Neural progenitor cell (in vitro differentiated cells): ENCODE data around the gene MYH6. TPM values are rescaled to one million over a fixed set of nuclear protein-coding genes. Genes with fewer than 3 reads are reported as not detected.

ENCODE experiments used
- DNase-seq: peaks from one replicate; pipeline ENCODE4 v3.0.0-alpha.2; 2016; ENCODE audit warnings: low spot score
- H2AFZ ChIP-seq: fragments of 200-600 bp; sonication (generic); replicated peaks from 2 replicates; pipeline ENCODE4 v1.6.1; 2016; ENCODE audit warnings: antibody characterized with exemption
- H3F3A ChIP-seq: fragments of 200-600 bp; sonication (generic); 2 replicates; pipeline ENCODE4 v1.6.1; 2016; ENCODE audit warnings: antibody characterized with exemption, low read depth
- H3K27ac ChIP-seq: fragments of 200-600 bp; sonication (generic); 2 replicates; pipeline ENCODE4 v1.5.1; 2016; ENCODE audit warnings: mild to moderate bottlenecking
- H3K27me3 ChIP-seq: fragments of 200-600 bp; sonication (generic); 2 replicates; pipeline ENCODE4 v1.6.1; 2016; ENCODE audit warnings: mild to moderate bottlenecking, moderate library complexity
- H3K36me3 ChIP-seq: fragments of 200-600 bp; sonication (generic); 2 replicates; pipeline ENCODE4 v1.5.1; 2016
- H3K4me1 ChIP-seq: fragments of 200-600 bp; sonication (generic); 2 replicates; pipeline ENCODE4 v1.6.1; 2016; ENCODE audit warnings: mixed run types
- H3K4me2 ChIP-seq: fragments of 200-600 bp; sonication (generic); 2 replicates; pipeline ENCODE4 v1.6.1; 2016
- H3K4me3 ChIP-seq: fragments of 200-600 bp; sonication (generic); 2 replicates; pipeline ENCODE4 v1.5.1; 2016
- H3K79me2 ChIP-seq: fragments of 200-600 bp; sonication (generic); 2 replicates; pipeline ENCODE4 v1.6.1; 2016; ENCODE audit warnings: low read depth
- H3K9ac ChIP-seq: fragments of 200-600 bp; sonication (generic); 2 replicates; pipeline ENCODE4 v1.6.1; 2016
- H3K9me3 ChIP-seq: fragments of 200-600 bp; sonication (generic); 2 replicates; pipeline ENCODE4 v1.5.1; 2016; ENCODE audit warnings: low read depth
- H4K20me1 ChIP-seq: fragments of 200-600 bp; sonication (generic); 2 replicates; pipeline ENCODE4 v1.6.1; 2016; ENCODE audit warnings: low read depth
- H3K27ac Mint-ChIP-seq: 3 replicates; pipeline ENCODE4 v1.8.0; 2021; ENCODE audit warnings: mixed read lengths
- H3K27me3 Mint-ChIP-seq: 2 replicates; pipeline ENCODE4 v1.8.0; 2022; ENCODE audit warnings: low read depth, mild to moderate bottlenecking, inconsistent platforms, moderate library complexity, mixed read lengths; ENCODE audit not compliant: insufficient read depth
- H3K36me3 Mint-ChIP-seq: 3 replicates; pipeline ENCODE4 v1.8.0; 2021; ENCODE audit warnings: mixed read lengths
- H3K4me1 Mint-ChIP-seq: 3 replicates; pipeline ENCODE4 v1.8.0; 2021; ENCODE audit warnings: mixed read lengths
- H3K4me3 Mint-ChIP-seq: 3 replicates; pipeline ENCODE4 v1.8.0; 2021; ENCODE audit warnings: mild to moderate bottlenecking, moderate library complexity, mixed read lengths
- H3K9me3 Mint-ChIP-seq: 3 replicates; pipeline ENCODE4 v1.8.0; 2020; ENCODE audit warnings: mixed read lengths
- CTCF ChIP-seq: fragments of 200-600 bp; sonication (generic); IDR thresholded peaks from 2 replicates; pipeline ENCODE4 v1.5.1; 2017; ENCODE audit warnings: antibody characterized with exemption, mild to moderate bottlenecking
- EZH2 ChIP-seq: fragments of 200-600 bp; sonication (generic); IDR thresholded peaks from 2 replicates; pipeline ENCODE4 v1.6.1; 2017; ENCODE audit warnings: antibody characterized with exemption, mild to moderate bottlenecking, moderate library complexity
- EZH2phosphoT487 ChIP-seq: fragments of 200-600 bp; sonication (generic); IDR thresholded peaks from 2 replicates; pipeline ENCODE4 v1.6.1; 2017; ENCODE audit warnings: antibody characterized with exemption
- total RNA-seq: library from RNA; depleted of rRNA; stranded (reverse); fragments of >200 nt; gene quantifications from 2 replicates; pipeline ENCODE4 v1.2.3, GENCODE V29; 2015; ENCODE audit warnings: low replicate concordance

MYH6 gene
- total RNA-seq, 1 donor from 2014 or later, result not detected

GRCh38 chr14:23398348-23398747, 9.7 kb downstream of the MYH6 start:
- Mint-ChIP-seq H3K36me3 (no peaks in the 10 kb centered on the region), H3K4me3 (no peak overlapping the region), H3K27me3 (peaks cover 19% of the 10 kb centered on the region), H3K9me3 (peaks cover 6% of the 10 kb centered on the region), H3K27ac (no peak overlapping the region), H3K4me1 (peaks cover 5% of the 10 kb centered on the region)
- TF ChIP-seq CTCF, result no peak
- TF ChIP-seq EZH2phosphoT487, result no peak
- no peak for TF ChIP-seq EZH2
- no peaks in the 10 kb centered on the region for H3K36me3 ChIP-seq
- no peaks in the 10 kb centered on the region for H4K20me1 ChIP-seq
- no peak overlapping the region for H3K27ac ChIP-seq
- H3K4me2 ChIP-seq, result no peak overlapping the region
- no peaks in the 10 kb centered on the region for H3F3A ChIP-seq
- no peaks in the 10 kb centered on the region for H3K4me1 ChIP-seq
- H3K79me2 ChIP-seq, result no peaks in the 10 kb centered on the region
- H3K4me3 ChIP-seq, result no peak overlapping the region
- H2AFZ ChIP-seq, result no peak overlapping the region
- no peak overlapping the region for H3K9ac ChIP-seq
- no peaks in the 10 kb centered on the region for H3K9me3 ChIP-seq
- no peaks in the 10 kb centered on the region for H3K27me3 ChIP-seq
- DNase-seq, result no peak

GRCh38 chr14:23396781-23397407, 11.2 kb downstream of the MYH6 start:
- no peaks in the 10 kb centered on the region for H3K79me2 ChIP-seq
- no peaks in the 10 kb centered on the region for H3K36me3 ChIP-seq
- H3K4me2 ChIP-seq, result no peak overlapping the region
- H3K9ac ChIP-seq, result no peak overlapping the region
- no peak overlapping the region for H3K27ac Mint-ChIP-seq
- H3K4me3 ChIP-seq, result no peak overlapping the region
- no peaks in the 10 kb centered on the region for H3K27me3 ChIP-seq
- TF ChIP-seq EZH2 (no peak), CTCF (no peak), EZH2phosphoT487 (no peak)
- H3K9me3 ChIP-seq, result no peaks in the 10 kb centered on the region
- no peaks in the 10 kb centered on the region for H3K4me1 ChIP-seq
- peaks cover 5% of the 10 kb centered on the region for H3K4me1 Mint-ChIP-seq
- no peaks in the 10 kb centered on the region for H4K20me1 ChIP-seq
- peaks cover 6% of the 10 kb centered on the region for H3K9me3 Mint-ChIP-seq
- H3F3A ChIP-seq, result no peaks in the 10 kb centered on the region
- H3K27ac ChIP-seq, result no peak overlapping the region
- H3K4me3 Mint-ChIP-seq, result no peak overlapping the region
- H3K36me3 Mint-ChIP-seq, result no peaks in the 10 kb centered on the region
- H2AFZ ChIP-seq, result no peak overlapping the region
- no peak for DNase-seq
- peaks cover 19% of the 10 kb centered on the region for H3K27me3 Mint-ChIP-seq

GRCh38 chr14:23396126-23396525, 11.9 kb downstream of the MYH6 start:
- Histone ChIP-seq H3K4me1 (no peaks in the 10 kb centered on the region), H3K9ac (no peak overlapping the region), H3K27ac (no peak overlapping the region), H3K79me2 (no peaks in the 10 kb centered on the region), H4K20me1 (no peaks in the 10 kb centered on the region), H3F3A (no peaks in the 10 kb centered on the region), H2AFZ (no peak overlapping the region), H3K4me3 (no peak overlapping the region), H3K36me3 (no peaks in the 10 kb centered on the region), H3K4me2 (no peak overlapping the region), H3K27me3 (no peaks in the 10 kb centered on the region), H3K9me3 (no peaks in the 10 kb centered on the region)
- H3K9me3 Mint-ChIP-seq, result peaks cover 2% of the 10 kb centered on the region
- H3K36me3 Mint-ChIP-seq, result no peaks in the 10 kb centered on the region
- no peak overlapping the region for H3K27ac Mint-ChIP-seq
- no peak for DNase-seq
- H3K27me3 Mint-ChIP-seq, result peaks cover 17% of the 10 kb centered on the region
- no peak overlapping the region for H3K4me3 Mint-ChIP-seq
- TF ChIP-seq EZH2, result no peak
- TF ChIP-seq CTCF, result no peak
- TF ChIP-seq EZH2phosphoT487, result no peak
- H3K4me1 Mint-ChIP-seq, result peaks cover 5% of the 10 kb centered on the region
